Endothelial cell of umbilical vein (primary cell): ENCODE measurements around the gene CABYR. TPM values are rescaled to one million over a fixed set of nuclear protein-coding genes. Genes with fewer than 3 reads are reported as not detected.

ENCODE experiments used
- BruUV-seq: library from RNA; stranded (reverse); fragments of 400-500 nt; replicated peaks from 2 replicates; lab custom pipeline; 2021; lab: Mats Ljungman, UMichigan
- CTCF ChIA-PET: fragments of 300-600, 350-600 bp; sonication (Branson Sonifier 250); formaldehyde crosslinking; loops from one replicate; lab custom pipeline; 2021; ENCODE audit warnings: antibody characterized with exemption, inconsistent platforms; lab: Charles Lee
- POLR2A ChIA-PET: fragments of 300-600, 350-600 bp; sonication (Branson Sonifier 250); formaldehyde crosslinking; loops from one replicate; lab custom pipeline; 2021; ENCODE audit warnings: antibody characterized with exemption, inconsistent platforms; lab: Charles Lee
- DNase-seq: peaks from one replicate; pipeline ENCODE4 v3.0.0-alpha.2; 2011; ENCODE audit warnings: low read depth, low spot score
- FAIRE-seq: peaks from 2 replicates; lab custom pipeline; 2011; peaks lifted over from hg19 to GRCh38; lab: Jason Lieb, UNC
- H2AFZ ChIP-seq: 2 replicates; pipeline ENCODE4 v1.6.0; 2012; ENCODE audit warnings: low read depth, low read length, control low read depth, inconsistent platforms
- H3K27ac ChIP-seq: 2 replicates; pipeline ENCODE4 v1.5.1; 2011; ENCODE audit warnings: low read depth, mild to moderate bottlenecking, control low read depth, low read length, moderate library complexity; ENCODE audit not compliant: insufficient read depth
- H3K27me3 ChIP-seq, 2 experiments: 2 replicates each; pipeline versions ENCODE4 v1.6.0 to v1.6.1; 2011; ENCODE audit warnings: low read length in 2 of 2, mixed read lengths in 1 of 2; ENCODE audit not compliant: control insufficient read depth in 2 of 2, insufficient read depth in 2 of 2
- H3K36me3 ChIP-seq, 2 experiments: 2 replicates in 1 of 2; 3 replicates in 1 of 2; pipeline ENCODE4 v1.5.1; 2011; ENCODE audit warnings: low read length in 2 of 2, mild to moderate bottlenecking in 1 of 2, moderate library complexity in 1 of 2; ENCODE audit not compliant: control insufficient read depth in 2 of 2, insufficient read depth in 2 of 2; ENCODE audit errors: extremely low read depth in 1 of 2
- H3K4me1 ChIP-seq: 3 replicates; pipeline ENCODE4 v1.5.1; 2011; ENCODE audit warnings: mild to moderate bottlenecking, low read length; ENCODE audit not compliant: control insufficient read depth, insufficient read depth; ENCODE audit errors: extremely low read depth
- H3K4me2 ChIP-seq: 2 replicates; pipeline ENCODE4 v1.6.1; 2011; ENCODE audit warnings: low read length, control low read depth, mixed read lengths; ENCODE audit not compliant: insufficient read depth
- H3K4me3 ChIP-seq, 3 experiments: fragments of 200-600 bp in 1 of 3; sonication (generic), shearing (Covaris generic) in 1 of 3; replicated peaks in 1 of 3; 2 replicates each; pipeline ENCODE4 v1.5.1; 2011 to 2016; ENCODE audit warnings: control low read depth in 3 of 3, low read length in 3 of 3, mild to moderate bottlenecking in 2 of 3, inconsistent platforms in 1 of 3, low read depth in 1 of 3, moderate library complexity in 1 of 3; ENCODE audit not compliant: insufficient read depth in 1 of 3
- H3K79me2 ChIP-seq: 2 replicates; pipeline ENCODE4 v1.6.0; 2012; ENCODE audit warnings: low read length, inconsistent platforms; ENCODE audit not compliant: control insufficient read depth, insufficient read depth
- H3K9ac ChIP-seq: replicated peaks from 2 replicates; pipeline ENCODE3; 2011; ENCODE audit warnings: low read length, control low read depth; ENCODE audit not compliant: insufficient read depth; ENCODE audit errors: extremely low read depth
- H3K9me1 ChIP-seq: replicated peaks from 3 replicates; pipeline ENCODE4 v1.6.0; 2011; ENCODE audit warnings: mild to moderate bottlenecking, low read length; ENCODE audit not compliant: control insufficient read depth, insufficient read depth; ENCODE audit errors: extremely low read depth
- H3K9me3 ChIP-seq: replicated peaks from 2 replicates; pipeline ENCODE4 v1.5.1; 2012; ENCODE audit warnings: low read length, inconsistent platforms; ENCODE audit not compliant: control insufficient read depth, insufficient read depth
- H4K20me1 ChIP-seq: replicated peaks from 2 replicates; pipeline ENCODE3; 2011; ENCODE audit warnings: mild to moderate bottlenecking, low read length; ENCODE audit not compliant: control insufficient read depth, insufficient read depth; ENCODE audit errors: extremely low read depth
- CTCF ChIP-seq, 2 donors: IDR thresholded peaks; 1 replicate in 1 of 2; 2 replicates in 1 of 2; pipeline ENCODE4 v1.5.1; 2011; ENCODE audit warnings: low read length in 2 of 2, mild to moderate bottlenecking in 2 of 2, moderate library complexity in 2 of 2, control low read depth in 1 of 2, inconsistent platforms in 1 of 2, low read depth in 1 of 2; ENCODE audit not compliant: insufficient read depth in 1 of 2; ENCODE audit errors: extremely low read depth in 1 of 2
- EZH2 ChIP-seq: IDR thresholded peaks from 2 replicates; pipeline ENCODE4 v1.6.1; 2012; ENCODE audit warnings: borderline replicate concordance, low read depth, mild to moderate bottlenecking, moderate library complexity, low read length, inconsistent platforms; ENCODE audit not compliant: severe bottlenecking
- FOS ChIP-seq: IDR thresholded peaks from 2 replicates; pipeline ENCODE4 v1.6.1; 2011; ENCODE audit warnings: mild to moderate bottlenecking, low read length, moderate library complexity, borderline replicate concordance; ENCODE audit not compliant: insufficient read depth
- GATA2 ChIP-seq: IDR thresholded peaks from 2 replicates; pipeline ENCODE4 v1.7.0; 2011; ENCODE audit warnings: low read depth, mild to moderate bottlenecking, moderate library complexity, mixed read lengths, low read length; ENCODE audit not compliant: insufficient read length, insufficient read depth
- JUN ChIP-seq: IDR thresholded peaks from 2 replicates; pipeline ENCODE4 v1.6.1; 2011; ENCODE audit warnings: borderline replicate concordance, low read depth; ENCODE audit not compliant: insufficient read length, insufficient read depth
- MAX ChIP-seq: IDR thresholded peaks from 2 replicates; pipeline ENCODE4 v1.6.1; 2011; ENCODE audit not compliant: insufficient read depth, insufficient read length
- MYC ChIP-seq: IDR thresholded peaks from one replicate; pipeline ENCODE4 v1.6.1; 2011; ENCODE audit warnings: mild to moderate bottlenecking, low read depth, low read length
- POLR2A ChIP-seq: IDR thresholded peaks from 2 replicates; pipeline ENCODE4 v1.6.1; 2012; ENCODE audit warnings: low read depth, mild to moderate bottlenecking, control low read depth, low read length
- POLR2AphosphoS5 ChIP-seq: IDR thresholded peaks from 2 replicates; pipeline ENCODE4 v1.6.1; 2012; ENCODE audit warnings: low read depth, mild to moderate bottlenecking, control low read depth, low read length, moderate library complexity; ENCODE audit not compliant: insufficient read depth
- dilution Hi-C: fragments of 300-500 bp; cut with MboI; formaldehyde crosslinking; loops from one replicate; pipeline ENCODE4 v1.15.0; 2019; ENCODE audit warnings: low sequenced_read_pairs; ENCODE audit not compliant: extremely low pct_ligation_motif_present
- intact Hi-C: fragments of 100-400 bp; cut with micrococcal nuclease; formaldehyde crosslinking; loops from one replicate; pipeline ENCODE4 v1.10.0; 2022
- polyA plus RNA-seq, 4 experiments: library from polyadenylated mRNA; depleted of rRNA in 3 of 4; stranded (reverse) in 3 of 4; unstranded in 1 of 4; fragments of >200 nt; gene quantifications; 2 replicates each; pipeline versions ENCODE4 v1.2.1 to v1.2.3, GENCODE V29; 2011 to 2012; ENCODE audit warnings: missing spikeins in 1 of 4
- total RNA-seq: library from RNA; stranded (reverse); gene quantifications from 2 replicates; pipeline ENCODE4 v1.2.3, GENCODE V29; 2021

The CABYR gene
- total and polyA plus RNA-seq, 2 donors (not counting 3 experiments of a cell fraction or from before 2014, with no cell fraction given) = 3.9 to 8.9 TPM

GRCh38 chr18:24190590-24190989 is 51.7 kb downstream of the CABYR start:
- intact Hi-C loops (no loop called here), dilution Hi-C loops (no loop called here)
- no TSS peak for BruUV-seq
- Histone ChIP-seq H3K9ac (no peak overlapping the region), H3K9me3 (no peaks in the 10 kb centered on the region), H3K4me3 (no peak overlapping the region), H3K4me2 (no peak overlapping the region), H3K9me1 (no peaks in the 10 kb centered on the region), H2AFZ (no peak overlapping the region), H3K36me3 (no peaks in the 10 kb centered on the region), H3K27ac (no peak overlapping the region), H3K27me3 (no peaks in the 10 kb centered on the region), H4K20me1 (no peaks in the 10 kb centered on the region), H3K4me1 (no peaks in the 10 kb centered on the region), H3K79me2 (no peaks in the 10 kb centered on the region)
- DNase-seq (no peak), FAIRE-seq (no peak)
- TF ChIP-seq GATA2 = no peak
- no peak for TF ChIP-seq CTCF (IDR thresholded peaks at IDR 0.05; ENCODE audit: extremely low read depth in 1 of 2, insufficient read depth in 1 of 2, low read depth in 1 of 2, low read length in 2 of 2)
- no peak for TF ChIP-seq FOS
- no peak for TF ChIP-seq MYC
- TF ChIP-seq POLR2A = no peak
- TF ChIP-seq JUN = no peak
- TF ChIP-seq MAX = no peak
- no peak for TF ChIP-seq EZH2
- TF ChIP-seq POLR2AphosphoS5 = no peak
- CTCF ChIA-PET = interaction anchor here (1.9 kb wide), 1 partner anchor 14 kb away, joined by 21 read pairs; no protein-coding TSS in a partner anchor
- POLR2A ChIA-PET = no interaction called here
